Endothelial cell of umbilical vein (primary cell): ENCODE measurements around the gene PFKFB3. TPM values are rescaled to one million over a fixed set of nuclear protein-coding genes. Genes with fewer than 3 reads are reported as not detected.

Experiments used
- BruUV-seq: library from RNA; stranded (reverse); fragments of 400-500 nt; replicated peaks from 2 replicates; lab custom pipeline; 2021; lab: Mats Ljungman, UMichigan
- CTCF ChIA-PET: fragments of 300-600, 350-600 bp; sonication (Branson Sonifier 250); formaldehyde crosslinking; loops from one replicate; lab custom pipeline; 2021; ENCODE audit warnings: antibody characterized with exemption, inconsistent platforms; lab: Charles Lee
- POLR2A ChIA-PET: fragments of 300-600, 350-600 bp; sonication (Branson Sonifier 250); formaldehyde crosslinking; loops from one replicate; lab custom pipeline; 2021; ENCODE audit warnings: antibody characterized with exemption, inconsistent platforms; lab: Charles Lee
- DNase-seq: peaks from one replicate; pipeline ENCODE4 v3.0.0-alpha.2; 2011; ENCODE audit warnings: low read depth, low spot score
- FAIRE-seq: peaks from 2 replicates; lab custom pipeline; 2011; peaks lifted over from hg19 to GRCh38; lab: Jason Lieb, UNC
- H2AFZ ChIP-seq: 2 replicates; pipeline ENCODE4 v1.6.0; 2012; ENCODE audit warnings: low read depth, low read length, control low read depth, inconsistent platforms
- H3K27ac ChIP-seq: 2 replicates; pipeline ENCODE4 v1.5.1; 2011; ENCODE audit warnings: low read depth, mild to moderate bottlenecking, control low read depth, low read length, moderate library complexity; ENCODE audit not compliant: insufficient read depth
- H3K27me3 ChIP-seq, 2 experiments: 2 replicates each; pipeline versions ENCODE4 v1.6.0 to v1.6.1; 2011; ENCODE audit warnings: low read length in 2 of 2, mixed read lengths in 1 of 2; ENCODE audit not compliant: control insufficient read depth in 2 of 2, insufficient read depth in 2 of 2
- H3K36me3 ChIP-seq, 2 experiments: 2 replicates in 1 of 2; 3 replicates in 1 of 2; pipeline ENCODE4 v1.5.1; 2011; ENCODE audit warnings: low read length in 2 of 2, mild to moderate bottlenecking in 1 of 2, moderate library complexity in 1 of 2; ENCODE audit not compliant: control insufficient read depth in 2 of 2, insufficient read depth in 2 of 2; ENCODE audit errors: extremely low read depth in 1 of 2
- H3K4me1 ChIP-seq: 3 replicates; pipeline ENCODE4 v1.5.1; 2011; ENCODE audit warnings: mild to moderate bottlenecking, low read length; ENCODE audit not compliant: control insufficient read depth, insufficient read depth; ENCODE audit errors: extremely low read depth
- H3K4me2 ChIP-seq: 2 replicates; pipeline ENCODE4 v1.6.1; 2011; ENCODE audit warnings: low read length, control low read depth, mixed read lengths; ENCODE audit not compliant: insufficient read depth
- H3K4me3 ChIP-seq, 3 experiments: fragments of 200-600 bp in 1 of 3; sonication (generic), shearing (Covaris generic) in 1 of 3; replicated peaks in 1 of 3; 2 replicates each; pipeline ENCODE4 v1.5.1; 2011 to 2016; ENCODE audit warnings: control low read depth in 3 of 3, low read length in 3 of 3, mild to moderate bottlenecking in 2 of 3, inconsistent platforms in 1 of 3, low read depth in 1 of 3, moderate library complexity in 1 of 3; ENCODE audit not compliant: insufficient read depth in 1 of 3
- H3K79me2 ChIP-seq: 2 replicates; pipeline ENCODE4 v1.6.0; 2012; ENCODE audit warnings: low read length, inconsistent platforms; ENCODE audit not compliant: control insufficient read depth, insufficient read depth
- H3K9ac ChIP-seq: replicated peaks from 2 replicates; pipeline ENCODE3; 2011; ENCODE audit warnings: low read length, control low read depth; ENCODE audit not compliant: insufficient read depth; ENCODE audit errors: extremely low read depth
- H3K9me1 ChIP-seq: replicated peaks from 3 replicates; pipeline ENCODE4 v1.6.0; 2011; ENCODE audit warnings: mild to moderate bottlenecking, low read length; ENCODE audit not compliant: control insufficient read depth, insufficient read depth; ENCODE audit errors: extremely low read depth
- H3K9me3 ChIP-seq: replicated peaks from 2 replicates; pipeline ENCODE4 v1.5.1; 2012; ENCODE audit warnings: low read length, inconsistent platforms; ENCODE audit not compliant: control insufficient read depth, insufficient read depth
- H4K20me1 ChIP-seq: replicated peaks from 2 replicates; pipeline ENCODE3; 2011; ENCODE audit warnings: mild to moderate bottlenecking, low read length; ENCODE audit not compliant: control insufficient read depth, insufficient read depth; ENCODE audit errors: extremely low read depth
- EZH2 ChIP-seq: IDR thresholded peaks from 2 replicates; pipeline ENCODE4 v1.6.1; 2012; ENCODE audit warnings: borderline replicate concordance, low read depth, mild to moderate bottlenecking, moderate library complexity, low read length, inconsistent platforms; ENCODE audit not compliant: severe bottlenecking
- FOS ChIP-seq: IDR thresholded peaks from 2 replicates; pipeline ENCODE4 v1.6.1; 2011; ENCODE audit warnings: mild to moderate bottlenecking, low read length, moderate library complexity, borderline replicate concordance; ENCODE audit not compliant: insufficient read depth
- GATA2 ChIP-seq: IDR thresholded peaks from 2 replicates; pipeline ENCODE4 v1.7.0; 2011; ENCODE audit warnings: low read depth, mild to moderate bottlenecking, moderate library complexity, mixed read lengths, low read length; ENCODE audit not compliant: insufficient read length, insufficient read depth
- JUN ChIP-seq: IDR thresholded peaks from 2 replicates; pipeline ENCODE4 v1.6.1; 2011; ENCODE audit warnings: borderline replicate concordance, low read depth; ENCODE audit not compliant: insufficient read length, insufficient read depth
- MYC ChIP-seq: IDR thresholded peaks from one replicate; pipeline ENCODE4 v1.6.1; 2011; ENCODE audit warnings: mild to moderate bottlenecking, low read depth, low read length
- POLR2A ChIP-seq: IDR thresholded peaks from 2 replicates; pipeline ENCODE4 v1.6.1; 2012; ENCODE audit warnings: low read depth, mild to moderate bottlenecking, control low read depth, low read length
- POLR2AphosphoS5 ChIP-seq: IDR thresholded peaks from 2 replicates; pipeline ENCODE4 v1.6.1; 2012; ENCODE audit warnings: low read depth, mild to moderate bottlenecking, control low read depth, low read length, moderate library complexity; ENCODE audit not compliant: insufficient read depth
- dilution Hi-C: fragments of 300-500 bp; cut with MboI; formaldehyde crosslinking; loops from one replicate; pipeline ENCODE4 v1.15.0; 2019; ENCODE audit warnings: low sequenced_read_pairs; ENCODE audit not compliant: extremely low pct_ligation_motif_present
- intact Hi-C: fragments of 100-400 bp; cut with micrococcal nuclease; formaldehyde crosslinking; loops from one replicate; pipeline ENCODE4 v1.10.0; 2022
- polyA plus RNA-seq, 4 experiments: library from polyadenylated mRNA; depleted of rRNA in 3 of 4; stranded (reverse) in 3 of 4; unstranded in 1 of 4; fragments of >200 nt; gene quantifications; 2 replicates each; pipeline versions ENCODE4 v1.2.1 to v1.2.3, GENCODE V29; 2011 to 2012; ENCODE audit warnings: missing spikeins in 1 of 4
- total RNA-seq: library from RNA; stranded (reverse); gene quantifications from 2 replicates; pipeline ENCODE4 v1.2.3, GENCODE V29; 2021
- TF ChIP-seq, protein P1 (sequence below): IDR thresholded peaks from 2 replicates; pipeline ENCODE4 v1.6.1; 2011; ENCODE audit not compliant: insufficient read depth, insufficient read length
- TF ChIP-seq, protein P2 (sequence below), 2 donors: IDR thresholded peaks; 1 replicate in 1 of 2; 2 replicates in 1 of 2; pipeline ENCODE4 v1.5.1; 2011; ENCODE audit warnings: low read length in 2 of 2, mild to moderate bottlenecking in 2 of 2, moderate library complexity in 2 of 2, control low read depth in 1 of 2, inconsistent platforms in 1 of 2, low read depth in 1 of 2; ENCODE audit not compliant: insufficient read depth in 1 of 2; ENCODE audit errors: extremely low read depth in 1 of 2

The PFKFB3 gene
- total and polyA plus RNA-seq, 2 donors (not counting 3 experiments of a cell fraction or from before 2014, with no cell fraction given) = 15.8 to 33.7 TPM

DNA sequence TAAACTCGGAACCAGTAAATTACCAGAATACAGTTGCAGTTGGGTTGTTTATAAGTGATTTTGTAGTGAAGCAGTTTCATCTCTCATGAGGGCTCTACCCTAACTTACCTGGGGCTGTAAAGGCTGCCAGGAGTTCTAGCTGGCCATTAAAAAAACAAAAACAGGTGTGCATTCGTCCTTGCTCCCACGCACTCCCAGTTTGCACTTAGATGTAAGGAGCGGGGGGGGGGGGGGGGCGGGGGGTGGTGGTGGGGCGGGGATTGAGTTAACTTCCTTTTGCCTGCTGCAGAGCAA is 2.3 kb upstream of the PFKFB3 start:
- H3K9me1 ChIP-seq = no peaks in the 10 kb centered on the region
- H3K79me2 ChIP-seq = peaks cover 16% of the 10 kb centered on the region
- FAIRE-seq (peak; percentile 8), DNase-seq (no peak)
- TF ChIP-seq, protein P1, sequence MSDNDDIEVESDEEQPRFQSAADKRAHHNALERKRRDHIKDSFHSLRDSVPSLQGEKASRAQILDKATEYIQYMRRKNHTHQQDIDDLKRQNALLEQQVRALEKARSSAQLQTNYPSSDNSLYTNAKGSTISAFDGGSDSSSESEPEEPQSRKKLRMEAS = no peak
- no peak for TF ChIP-seq EZH2
- no peak for TF ChIP-seq GATA2
- no peak for TF ChIP-seq MYC
- no peak for TF ChIP-seq POLR2AphosphoS5
- TF ChIP-seq FOS = no peak
- TF ChIP-seq, protein P2, sequence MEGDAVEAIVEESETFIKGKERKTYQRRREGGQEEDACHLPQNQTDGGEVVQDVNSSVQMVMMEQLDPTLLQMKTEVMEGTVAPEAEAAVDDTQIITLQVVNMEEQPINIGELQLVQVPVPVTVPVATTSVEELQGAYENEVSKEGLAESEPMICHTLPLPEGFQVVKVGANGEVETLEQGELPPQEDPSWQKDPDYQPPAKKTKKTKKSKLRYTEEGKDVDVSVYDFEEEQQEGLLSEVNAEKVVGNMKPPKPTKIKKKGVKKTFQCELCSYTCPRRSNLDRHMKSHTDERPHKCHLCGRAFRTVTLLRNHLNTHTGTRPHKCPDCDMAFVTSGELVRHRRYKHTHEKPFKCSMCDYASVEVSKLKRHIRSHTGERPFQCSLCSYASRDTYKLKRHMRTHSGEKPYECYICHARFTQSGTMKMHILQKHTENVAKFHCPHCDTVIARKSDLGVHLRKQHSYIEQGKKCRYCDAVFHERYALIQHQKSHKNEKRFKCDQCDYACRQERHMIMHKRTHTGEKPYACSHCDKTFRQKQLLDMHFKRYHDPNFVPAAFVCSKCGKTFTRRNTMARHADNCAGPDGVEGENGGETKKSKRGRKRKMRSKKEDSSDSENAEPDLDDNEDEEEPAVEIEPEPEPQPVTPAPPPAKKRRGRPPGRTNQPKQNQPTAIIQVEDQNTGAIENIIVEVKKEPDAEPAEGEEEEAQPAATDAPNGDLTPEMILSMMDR (IDR thresholded peaks at IDR 0.05; ENCODE audit: extremely low read depth in 1 of 2, insufficient read depth in 1 of 2, low read depth in 1 of 2, low read length in 2 of 2) = no peak
- TF ChIP-seq JUN = no peak
- no peak for TF ChIP-seq POLR2A
- H3K4me2 ChIP-seq = peak overlapping the region; percentile 67
- dilution Hi-C loops (no loop called here), intact Hi-C loops (loop anchor here (1.0 to 5.0 kb wide), 3 partner anchors 12 to 253 kb away; no protein-coding TSS in a partner anchor)
- no peaks in the 10 kb centered on the region for H3K9me3 ChIP-seq
- H3K9ac ChIP-seq = no peak overlapping the region
- BruUV-seq = no TSS peak
- peaks cover 26% of the 10 kb centered on the region for H3K4me1 ChIP-seq
- H3K27ac ChIP-seq = no peak overlapping the region
- H2AFZ ChIP-seq = no peak overlapping the region
- peak overlapping the region in 1 of 3 experiments; percentile 44 for H3K4me3 ChIP-seq
- no peaks in the 10 kb centered on the region for H3K27me3 ChIP-seq
- H4K20me1 ChIP-seq = no peaks in the 10 kb centered on the region
- CTCF ChIA-PET = interaction anchor here (1.0 to 8.1 kb wide), 6 partner anchors 27 to 206 kb away, joined by 3 to 285 read pairs (median 11); no protein-coding TSS in a partner anchor
- POLR2A ChIA-PET = interaction anchor here (0.7 kb wide), 1 partner anchor 31 kb away, joined by 4 read pairs; no protein-coding TSS in a partner anchor
- no peaks in the 10 kb centered on the region for H3K36me3 ChIP-seq
